Activated CD4-positive, alpha-beta T cell treated with anti-CD3 and anti-CD28 coated beads for 24 hours (primary cell): ENCODE data around the gene FDPS.
"Not testable (repeated sequence)": the region's sequence is repeated elsewhere in the genome, so short reads cannot be mapped to it uniquely, and the experiment has no call there.

ENCODE experiments used
- DNase-seq, 2 donors: peaks; one replicate each; pipeline ENCODE4 v3.0.0-alpha.2; 2020; ENCODE audit warnings: low read depth in 2 of 2

The FDPS gene

GRCh38 chr1:155285631-155286044, 23.0 kb upstream of the FDPS start:
- DNase-seq: no peak

- DNase-seq: no peak
Observed at GRCh38 chr1:155286544-155286943, 22.1 kb upstream of the FDPS start.

GRCh38 chr1:155287987-155288543, 20.6 kb upstream of the FDPS start:
- no peak for DNase-seq

- not testable (repeated sequence) for DNase-seq
Observed at GRCh38 chr1:155291006-155291405, 17.7 kb upstream of the FDPS start.

- DNase-seq: no peak
Observed at GRCh38 chr1:155293086-155293749, 15.4 kb upstream of the FDPS start.

GRCh38 chr1:155294520-155295182, 14.0 kb upstream of the FDPS start:
- DNase-seq: no peak

- no peak for DNase-seq
Observed at GRCh38 chr1:155295183-155295941, 13.3 kb upstream of the FDPS start.

GRCh38 chr1:155295942-155296267, 12.8 kb upstream of the FDPS start:
- no peak for DNase-seq

GRCh38 chr1:155296661-155297060, 12.0 kb upstream of the FDPS start:
- no peak for DNase-seq

GRCh38 chr1:155297384-155297783, 11.3 kb upstream of the FDPS start:
- no peak for DNase-seq

- no peak for DNase-seq
Observed at GRCh38 chr1:155300024-155300423, 8.6 kb upstream of the FDPS start.

- no peak for DNase-seq
Observed at GRCh38 chr1:155300553-155301329, 7.9 kb upstream of the FDPS start.

- no peak for DNase-seq
Observed at GRCh38 chr1:155301342-155301841, 7.3 kb upstream of the FDPS start, which contains the start of gene PKLR. PKLR (minus strand) TSS chr1:155301438; CDS start chr1:155301395, 43 bp downstream.

- no peak for DNase-seq
Observed at GRCh38 chr1:155304558-155305063, 4.1 kb upstream of the FDPS start.

- DNase-seq: no peak
Observed at GRCh38 chr1:155305881-155306391, 2.7 kb upstream of the FDPS start.

- no peak for DNase-seq
Observed at GRCh38 chr1:155307247-155307740, 1.4 kb upstream of the FDPS start.

GRCh38 chr1:155309423-155310021, 856 bp downstream of the FDPS start:
- DNase-seq: no peak

- no peak for DNase-seq
Observed at GRCh38 chr1:155313261-155313660, 4.6 kb downstream of the FDPS start.

- no peak for DNase-seq
Observed at GRCh38 chr1:155316922-155317321, 8.3 kb downstream of the FDPS start.

GRCh38 chr1:155318082-155318481, 9.4 kb downstream of the FDPS start:
- no peak for DNase-seq

GRCh38 chr1:155319536-155319935, 10.9 kb downstream of the FDPS start:
- no peak for DNase-seq
